HepG2 (cell line): ENCODE measurements around the gene FAM120B. TPM values are rescaled to one million over a fixed set of nuclear protein-coding genes. Genes with fewer than 3 reads are reported as not detected.
A peak's percentile ranks its signal among the peaks of the same experiment; 100 is the strongest.

ENCODE experiments used
- CEBPG ChIP-seq: IDR thresholded peaks from 2 replicates; pipeline ENCODE4 v1.6.1; 2016
- CREBL2 ChIP-seq: sonication (generic); formaldehyde crosslinking; IDR thresholded peaks from 2 replicates; pipeline ENCODE4 v1.8.1; 2023; ENCODE audit warnings: missing genetic modification reagents, mild to moderate bottlenecking, borderline replicate concordance
- CSRNP2 ChIP-seq: sonication (generic); formaldehyde crosslinking; conservative IDR thresholded peaks from 2 replicates; pipeline ENCODE4 v1.8.0; 2022; ENCODE audit warnings: low read depth, missing genetic modification reagents
- FOXP1 ChIP-seq, 2 experiments: fragments of 450-650 bp in 1 of 2; IDR thresholded peaks; 2 replicates each; pipeline ENCODE4 v1.6.1; 2017 to 2018; ENCODE audit warnings: antibody characterized with exemption in 1 of 2
- ISL2 ChIP-seq: sonication (generic); formaldehyde crosslinking; IDR thresholded peaks from 2 replicates; pipeline ENCODE4 v1.5.0; 2020; ENCODE audit warnings: missing genetic modification reagents
- KMT2B ChIP-seq: IDR thresholded peaks from 2 replicates; pipeline ENCODE4 v1.6.1; 2016; ENCODE audit warnings: missing genetic modification reagents, missing compliant biosample characterization
- MAFF ChIP-seq: IDR thresholded peaks from 2 replicates; pipeline ENCODE4 v1.6.1; 2011; ENCODE audit warnings: low read depth, low read length, improper control_type of control experiment
- NR2F6 ChIP-seq, 2 experiments: IDR thresholded peaks; 2 replicates each; pipeline ENCODE4 v1.6.1; 2016; ENCODE audit warnings: antibody characterized with exemption in 1 of 2, mild to moderate bottlenecking in 1 of 2
- NR3C1 ChIP-seq: sonication (generic); formaldehyde crosslinking; IDR thresholded peaks from 2 replicates; pipeline ENCODE4 v1.4.0; 2020; ENCODE audit warnings: missing genetic modification reagents
- POGZ ChIP-seq: sonication (generic); formaldehyde crosslinking; IDR thresholded peaks from 2 replicates; pipeline ENCODE4 v1.4.0; 2020; ENCODE audit warnings: mild to moderate bottlenecking, missing genetic modification reagents
- PPARG ChIP-seq: conservative IDR thresholded peaks from 2 replicates; pipeline ENCODE4 v1.6.1; 2016; ENCODE audit warnings: missing biosample characterization, missing genetic modification reagents
- RFXAP ChIP-seq: sonication (generic); formaldehyde crosslinking; IDR thresholded peaks from 2 replicates; pipeline ENCODE4 v1.4.0; 2020; ENCODE audit warnings: missing genetic modification reagents, borderline replicate concordance
- SCMH1 ChIP-seq: sonication (generic); formaldehyde crosslinking; IDR thresholded peaks from 2 replicates; pipeline ENCODE4 v1.9.0; 2021; ENCODE audit warnings: missing genetic modification reagents, mild to moderate bottlenecking, borderline replicate concordance
- SP4 ChIP-seq: sonication (generic); formaldehyde crosslinking; IDR thresholded peaks from 2 replicates; pipeline ENCODE4 v1.8.1; 2023; ENCODE audit warnings: mild to moderate bottlenecking, missing genetic modification reagents
- TAF1 ChIP-seq: sonication (generic); formaldehyde crosslinking; IDR thresholded peaks from 2 replicates; pipeline ENCODE4 v1.4.0; 2020; ENCODE audit warnings: missing genetic modification reagents
- TCF7L2 ChIP-seq: IDR thresholded peaks from 2 replicates; pipeline ENCODE4 v1.6.1; 2011; ENCODE audit warnings: mild to moderate bottlenecking, low read depth, low read length, moderate library complexity
- ZC3H13 ChIP-seq: sonication (generic); formaldehyde crosslinking; IDR thresholded peaks from 2 replicates; pipeline ENCODE4 v1.8.1; 2023; ENCODE audit warnings: mild to moderate bottlenecking, missing genetic modification reagents, moderate library complexity
- ZMAT5 ChIP-seq: sonication (generic); formaldehyde crosslinking; IDR thresholded peaks from 2 replicates; pipeline ENCODE4 v1.5.0; 2020; ENCODE audit warnings: mild to moderate bottlenecking, low read depth, missing genetic modification reagents, borderline replicate concordance
- ZNF235 ChIP-seq: sonication (generic); formaldehyde crosslinking; IDR thresholded peaks from 2 replicates; pipeline ENCODE4 v1.8.1; 2023; ENCODE audit warnings: mild to moderate bottlenecking, missing genetic modification reagents, borderline replicate concordance
- ZNF646 ChIP-seq: sonication (generic); formaldehyde crosslinking; IDR thresholded peaks from 2 replicates; pipeline ENCODE4 v1.9.0; 2021; ENCODE audit warnings: mild to moderate bottlenecking, missing genetic modification reagents
- ZNF788 ChIP-seq: sonication (generic); formaldehyde crosslinking; IDR thresholded peaks from 2 replicates; pipeline ENCODE4 v1.5.0; 2020; ENCODE audit warnings: mild to moderate bottlenecking, missing genetic modification reagents, borderline replicate concordance
- ZSCAN21 ChIP-seq: sonication (generic); formaldehyde crosslinking; IDR thresholded peaks from 2 replicates; pipeline ENCODE4 v1.8.0; 2022; ENCODE audit warnings: mild to moderate bottlenecking, missing genetic modification reagents, moderate library complexity, borderline replicate concordance
- polyA plus RNA-seq, 8 experiments: library from polyadenylated mRNA; depleted of rRNA in 3 of 8; stranded (reverse) in 7 of 8; unstranded in 1 of 8; fragments of >200 nt; fragmentation: Illumina TruSeq in 4 of 8; extraction: Trizol in 4 of 8; gene quantifications; 2 replicates each; pipeline versions ENCODE4 v1.2.1 to v1.2.3, GENCODE V29; 2011 to 2016; ENCODE audit warnings: low read depth in 4 of 8, missing spikeins in 1 of 8, mixed read lengths in 1 of 8; ENCODE audit not compliant: insufficient read depth in 1 of 8
- total RNA-seq, 5 experiments: library from RNA; depleted of rRNA; stranded (reverse); fragments of >200 nt; fragmentation: Illumina TruSeq; extraction: Trizol; gene quantifications; 2 replicates each; pipeline ENCODE4 v1.2.3, GENCODE V29; 2016; ENCODE audit warnings: low read depth in 1 of 5

FAM120B gene
- total and polyA plus RNA-seq, 2 of the 13 experiments (the other 11 are each of a cell fraction or from before 2014, with no cell fraction given), result 9.2 to 10.7 TPM

- peak; percentile 86 for TF ChIP-seq ZNF646 (CRISPR knock-in tag)
- TF ChIP-seq CREBL2 (CRISPR knock-in tag), result no peak
- TF ChIP-seq NR3C1 (CRISPR knock-in tag), result no peak
- peak; percentile 81 for TF ChIP-seq NR2F6 (IDR thresholded peaks at IDR 0.05)
- peak; percentile 84 for TF ChIP-seq NR2F6 (CRISPR knock-in tag; IDR thresholded peaks at IDR 0.05)
- TF ChIP-seq RFXAP (CRISPR knock-in tag), result 0 out of 2 replicates have a peak, but pooled peaks have one; percentile 23
- TF ChIP-seq FOXP1 (IDR thresholded peaks at IDR 0.05), result no peak
- peak; percentile 60 for TF ChIP-seq FOXP1 (CRISPR knock-in tag; IDR thresholded peaks at IDR 0.05)
- TF ChIP-seq ZNF788 (CRISPR knock-in tag), result peak; percentile 56; the same call in 1 of the 2 replicates
- TF ChIP-seq MAFF, result no peak
- peak; percentile 19; the same call in 1 of the 2 replicates for TF ChIP-seq TCF7L2
- TF ChIP-seq KMT2B (CRISPR knock-in tag), result no peak
- no peak for TF ChIP-seq CSRNP2 (CRISPR knock-in tag)
- TF ChIP-seq PPARG (CRISPR knock-in tag), result 0 out of 2 replicates have a peak, but pooled peaks have one; percentile 18
- no peak for TF ChIP-seq ZC3H13
- peak; percentile 43; the same call in 1 of the 2 replicates for TF ChIP-seq CEBPG (CRISPR knock-in tag)
- no peak for TF ChIP-seq SP4 (CRISPR knock-in tag)
- peak; percentile 57; the same call in 1 of the 2 replicates for TF ChIP-seq ZSCAN21
- no peak for TF ChIP-seq TAF1
- no peak for TF ChIP-seq ZMAT5 (CRISPR knock-in tag)
- TF ChIP-seq ISL2 (CRISPR knock-in tag), result 0 out of 2 replicates have a peak, but pooled peaks have one; percentile 46
- peak; percentile 51; the same call in 1 of the 2 replicates for TF ChIP-seq POGZ (CRISPR knock-in tag)
- TF ChIP-seq SCMH1, result no peak
- no peak for TF ChIP-seq ZNF235
Observed at GRCh38 chr6:170366248-170366960, 59.8 kb downstream of the FAM120B start (continued).
